Neural cell (in vitro differentiated cells): ENCODE data around the gene PFN2.

Experiments
- EP300 ChIP-seq: fragments of 450-650 bp; conservative IDR thresholded peaks from 2 replicates; pipeline ENCODE4 v1.6.1; 2014; ENCODE audit warnings: antibody characterized with exemption, mild to moderate bottlenecking, moderate library complexity; ENCODE audit not compliant: poor library complexity, severe bottlenecking
- SMC3 ChIP-seq: fragments of 450-650 bp; conservative IDR thresholded peaks from 2 replicates; pipeline ENCODE4 v1.6.1; 2014; ENCODE audit warnings: antibody characterized with exemption, mild to moderate bottlenecking, moderate library complexity; ENCODE audit not compliant: poor library complexity
- TF ChIP-seq, protein P1 (sequence below): IDR thresholded peaks from 2 replicates; pipeline ENCODE4 v1.6.1; 2012; ENCODE audit warnings: borderline replicate concordance
- TF ChIP-seq, protein P2 (sequence below): fragments of 450-650 bp; IDR thresholded peaks from 2 replicates; pipeline ENCODE4 v1.5.1; 2014; ENCODE audit warnings: antibody characterized with exemption, mild to moderate bottlenecking, moderate library complexity; ENCODE audit not compliant: poor library complexity, severe bottlenecking

DNA sequence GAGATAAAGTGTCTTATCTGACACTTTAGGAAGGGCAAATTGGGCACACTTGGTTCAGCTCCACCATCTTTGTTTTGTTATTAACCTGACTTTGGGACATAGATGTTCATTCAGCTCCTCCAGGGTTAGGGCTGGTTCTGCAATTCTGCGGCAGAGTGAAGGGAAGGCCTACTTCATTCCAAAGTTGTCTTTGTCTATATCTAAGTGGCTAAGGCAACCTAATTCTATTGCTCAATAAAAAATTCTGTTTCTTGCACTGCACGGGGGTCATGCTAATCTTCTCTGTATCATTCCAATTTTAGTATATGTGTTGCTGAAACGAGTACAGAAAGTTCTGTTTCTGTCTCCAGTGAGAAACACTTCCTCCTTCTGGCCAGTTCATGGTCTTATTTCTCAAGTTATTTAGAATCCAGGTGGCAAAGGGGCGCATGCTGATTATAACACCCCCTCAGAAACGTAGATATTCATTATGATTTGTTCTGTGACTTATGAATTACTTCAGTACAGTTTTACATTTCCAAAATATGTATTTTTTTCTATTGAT, 53.5 kb downstream of the PFN2 start:
- TF ChIP-seq, protein P1, sequence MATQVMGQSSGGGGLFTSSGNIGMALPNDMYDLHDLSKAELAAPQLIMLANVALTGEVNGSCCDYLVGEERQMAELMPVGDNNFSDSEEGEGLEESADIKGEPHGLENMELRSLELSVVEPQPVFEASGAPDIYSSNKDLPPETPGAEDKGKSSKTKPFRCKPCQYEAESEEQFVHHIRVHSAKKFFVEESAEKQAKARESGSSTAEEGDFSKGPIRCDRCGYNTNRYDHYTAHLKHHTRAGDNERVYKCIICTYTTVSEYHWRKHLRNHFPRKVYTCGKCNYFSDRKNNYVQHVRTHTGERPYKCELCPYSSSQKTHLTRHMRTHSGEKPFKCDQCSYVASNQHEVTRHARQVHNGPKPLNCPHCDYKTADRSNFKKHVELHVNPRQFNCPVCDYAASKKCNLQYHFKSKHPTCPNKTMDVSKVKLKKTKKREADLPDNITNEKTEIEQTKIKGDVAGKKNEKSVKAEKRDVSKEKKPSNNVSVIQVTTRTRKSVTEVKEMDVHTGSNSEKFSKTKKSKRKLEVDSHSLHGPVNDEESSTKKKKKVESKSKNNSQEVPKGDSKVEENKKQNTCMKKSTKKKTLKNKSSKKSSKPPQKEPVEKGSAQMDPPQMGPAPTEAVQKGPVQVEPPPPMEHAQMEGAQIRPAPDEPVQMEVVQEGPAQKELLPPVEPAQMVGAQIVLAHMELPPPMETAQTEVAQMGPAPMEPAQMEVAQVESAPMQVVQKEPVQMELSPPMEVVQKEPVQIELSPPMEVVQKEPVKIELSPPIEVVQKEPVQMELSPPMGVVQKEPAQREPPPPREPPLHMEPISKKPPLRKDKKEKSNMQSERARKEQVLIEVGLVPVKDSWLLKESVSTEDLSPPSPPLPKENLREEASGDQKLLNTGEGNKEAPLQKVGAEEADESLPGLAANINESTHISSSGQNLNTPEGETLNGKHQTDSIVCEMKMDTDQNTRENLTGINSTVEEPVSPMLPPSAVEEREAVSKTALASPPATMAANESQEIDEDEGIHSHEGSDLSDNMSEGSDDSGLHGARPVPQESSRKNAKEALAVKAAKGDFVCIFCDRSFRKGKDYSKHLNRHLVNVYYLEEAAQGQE = no peak
- TF ChIP-seq, protein P2, sequence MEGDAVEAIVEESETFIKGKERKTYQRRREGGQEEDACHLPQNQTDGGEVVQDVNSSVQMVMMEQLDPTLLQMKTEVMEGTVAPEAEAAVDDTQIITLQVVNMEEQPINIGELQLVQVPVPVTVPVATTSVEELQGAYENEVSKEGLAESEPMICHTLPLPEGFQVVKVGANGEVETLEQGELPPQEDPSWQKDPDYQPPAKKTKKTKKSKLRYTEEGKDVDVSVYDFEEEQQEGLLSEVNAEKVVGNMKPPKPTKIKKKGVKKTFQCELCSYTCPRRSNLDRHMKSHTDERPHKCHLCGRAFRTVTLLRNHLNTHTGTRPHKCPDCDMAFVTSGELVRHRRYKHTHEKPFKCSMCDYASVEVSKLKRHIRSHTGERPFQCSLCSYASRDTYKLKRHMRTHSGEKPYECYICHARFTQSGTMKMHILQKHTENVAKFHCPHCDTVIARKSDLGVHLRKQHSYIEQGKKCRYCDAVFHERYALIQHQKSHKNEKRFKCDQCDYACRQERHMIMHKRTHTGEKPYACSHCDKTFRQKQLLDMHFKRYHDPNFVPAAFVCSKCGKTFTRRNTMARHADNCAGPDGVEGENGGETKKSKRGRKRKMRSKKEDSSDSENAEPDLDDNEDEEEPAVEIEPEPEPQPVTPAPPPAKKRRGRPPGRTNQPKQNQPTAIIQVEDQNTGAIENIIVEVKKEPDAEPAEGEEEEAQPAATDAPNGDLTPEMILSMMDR = no peak
- TF ChIP-seq SMC3 (no peak), EP300 (no peak)
